ENCODE results near the gene ANKRD33B. TPM values are rescaled to one million over a fixed set of nuclear protein-coding genes. Genes with fewer than 3 reads are reported as not detected.

Gene ANKRD33B
- total and polyA plus RNA-seq, 7 donors = 1.4 to 32.7 (median 7.8) TPM

DNA sequence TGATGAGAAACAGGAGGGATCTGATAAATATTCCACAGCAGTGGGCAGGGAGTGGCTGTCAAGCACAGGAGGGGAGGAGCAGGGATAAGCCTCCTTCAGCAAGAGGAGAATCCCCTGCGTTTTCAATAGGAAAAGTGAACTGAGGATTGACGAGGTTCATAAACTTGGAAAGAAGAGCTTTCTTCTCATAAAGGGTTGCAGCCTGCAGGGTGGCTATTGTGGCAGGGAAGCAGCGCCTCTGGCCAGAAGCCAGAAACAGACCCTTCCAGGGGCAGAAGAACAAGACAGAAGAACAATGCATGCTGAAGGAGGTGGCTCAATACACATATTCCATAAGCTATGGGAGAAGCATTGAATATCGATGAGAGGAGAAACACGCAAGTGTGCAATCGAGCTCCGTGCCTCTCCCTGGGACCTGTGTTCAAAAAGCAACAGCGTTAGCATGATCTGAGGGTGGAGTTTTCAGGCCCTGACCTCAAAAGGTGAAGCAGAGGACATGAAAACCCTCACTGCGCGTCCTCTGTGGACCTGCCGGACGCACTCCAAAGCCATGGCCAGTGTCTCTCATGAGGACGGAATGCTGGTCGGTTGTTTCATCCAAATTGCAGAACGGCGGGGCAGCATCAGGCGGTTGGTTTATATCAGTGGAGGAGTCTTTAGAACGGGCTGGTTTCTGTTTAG is 67.6 kb downstream of the ANKRD33B start:
- H3K4me1 ChIP-seq = peaks cover 9% of the 10 kb centered on the region
- H3K27me3 ChIP-seq (ENCODE audit: insufficient read depth in 3 of 3, low read length in 2 of 3) = no peaks in the 10 kb centered on the region
- no peaks in the 10 kb centered on the region for H3K9me3 ChIP-seq
- no peaks in the 10 kb centered on the region for H3K36me3 ChIP-seq (ENCODE audit: insufficient read depth in 1 of 2, low read depth in 1 of 2)
- H3K4me3 ChIP-seq = no peak overlapping the region
- intact Hi-C loops (cut with DNase I) = no loop called here
- ATAC-seq (no peak), DNase-seq (no peak)
- 87 to 89% (median 88%) methylated on average over 18 of the region's 18 CpGs for WGBS, 3 donors
- H3K27ac ChIP-seq = no peak overlapping the region
- TF ChIP-seq, protein P1, sequence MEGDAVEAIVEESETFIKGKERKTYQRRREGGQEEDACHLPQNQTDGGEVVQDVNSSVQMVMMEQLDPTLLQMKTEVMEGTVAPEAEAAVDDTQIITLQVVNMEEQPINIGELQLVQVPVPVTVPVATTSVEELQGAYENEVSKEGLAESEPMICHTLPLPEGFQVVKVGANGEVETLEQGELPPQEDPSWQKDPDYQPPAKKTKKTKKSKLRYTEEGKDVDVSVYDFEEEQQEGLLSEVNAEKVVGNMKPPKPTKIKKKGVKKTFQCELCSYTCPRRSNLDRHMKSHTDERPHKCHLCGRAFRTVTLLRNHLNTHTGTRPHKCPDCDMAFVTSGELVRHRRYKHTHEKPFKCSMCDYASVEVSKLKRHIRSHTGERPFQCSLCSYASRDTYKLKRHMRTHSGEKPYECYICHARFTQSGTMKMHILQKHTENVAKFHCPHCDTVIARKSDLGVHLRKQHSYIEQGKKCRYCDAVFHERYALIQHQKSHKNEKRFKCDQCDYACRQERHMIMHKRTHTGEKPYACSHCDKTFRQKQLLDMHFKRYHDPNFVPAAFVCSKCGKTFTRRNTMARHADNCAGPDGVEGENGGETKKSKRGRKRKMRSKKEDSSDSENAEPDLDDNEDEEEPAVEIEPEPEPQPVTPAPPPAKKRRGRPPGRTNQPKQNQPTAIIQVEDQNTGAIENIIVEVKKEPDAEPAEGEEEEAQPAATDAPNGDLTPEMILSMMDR (IDR thresholded peaks at IDR 0.05) = no peak

DNA sequence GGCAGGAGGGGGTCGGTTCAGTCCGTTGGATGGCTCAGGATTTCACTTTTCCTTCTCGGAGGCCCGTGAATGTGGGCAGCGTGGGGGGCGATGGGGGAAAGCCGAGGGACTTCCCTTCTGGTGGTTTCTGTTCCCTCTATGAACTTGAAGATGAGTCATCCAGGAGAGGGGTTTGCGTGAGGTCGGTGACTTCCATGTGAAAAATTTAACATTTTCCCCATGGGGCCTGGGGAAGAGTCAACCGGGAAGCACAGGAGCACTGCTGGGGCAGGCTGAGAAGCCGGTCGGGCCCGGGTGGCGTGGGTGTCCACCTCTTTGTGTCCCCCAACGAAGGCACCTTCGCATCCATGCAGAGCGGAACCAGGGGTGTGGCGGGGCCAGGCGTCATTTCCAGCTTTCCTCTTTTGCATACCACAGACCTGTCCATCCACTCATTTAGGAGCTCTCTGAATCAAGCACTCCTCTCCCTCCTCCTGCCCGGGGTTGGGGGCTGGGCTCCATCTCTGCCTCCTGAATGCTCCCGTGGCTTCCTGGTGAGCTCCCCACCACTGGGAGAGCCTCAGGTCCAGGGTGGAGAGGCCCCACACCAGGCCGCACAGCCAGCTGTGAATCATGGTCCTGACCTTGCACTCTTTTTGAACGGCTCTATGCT is 68.4 kb downstream of the ANKRD33B start:
- no peak overlapping the region for H3K4me3 ChIP-seq
- H3K27me3 ChIP-seq (ENCODE audit: insufficient read depth in 3 of 3, low read length in 2 of 3) = no peaks in the 10 kb centered on the region
- no peak overlapping the region for H3K27ac ChIP-seq

DNA sequence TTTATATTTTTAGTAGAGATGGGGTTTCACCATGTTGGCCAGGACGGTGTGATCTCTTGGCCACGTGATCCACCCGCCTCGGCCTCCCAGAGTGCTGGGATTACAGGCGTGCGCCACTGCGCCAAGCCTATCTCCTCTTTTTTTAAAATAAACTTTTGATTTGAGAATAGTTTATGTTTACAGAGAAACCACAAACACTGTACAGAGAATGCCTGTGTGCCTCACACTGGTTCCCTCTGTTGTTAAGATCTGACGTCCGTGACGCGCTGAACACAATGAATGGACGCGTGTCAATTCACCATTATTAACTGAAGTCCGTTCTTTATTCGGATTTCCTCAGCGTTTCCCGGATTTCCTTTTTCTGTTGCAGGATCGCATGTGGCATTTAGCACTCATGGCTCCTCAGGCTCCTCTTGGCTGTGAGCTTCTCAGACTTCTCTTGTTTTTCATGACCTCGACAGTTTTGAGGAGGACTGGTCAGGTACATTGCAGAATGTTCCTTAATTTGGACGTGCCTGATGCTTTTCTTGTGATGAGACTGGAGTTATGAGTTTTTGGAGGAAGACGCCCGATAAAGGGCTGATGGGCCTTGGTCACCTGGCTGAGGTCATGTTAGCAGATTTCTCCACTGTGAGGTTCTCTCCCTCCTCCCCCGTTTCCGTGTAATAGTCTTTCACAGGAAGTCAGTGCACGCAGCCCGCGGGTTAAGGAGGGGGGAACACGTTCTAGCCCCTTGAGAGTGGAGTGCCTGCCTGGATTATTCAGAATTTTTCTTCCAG is 69.6 kb downstream of the ANKRD33B start:
- WGBS, 3 donors = 73 to 76% (median 74%) methylated on average over 28 of the region's 28 CpGs
- Histone ChIP-seq H3K9me3 (no peaks in the 10 kb centered on the region), H3K4me1 (no peaks in the 10 kb centered on the region), H3K27ac (no peak overlapping the region), H3K4me3 (no peak overlapping the region), H3K27me3 (ENCODE audit: insufficient read depth in 3 of 3, low read length in 2 of 3) (no peaks in the 10 kb centered on the region), H3K36me3 (ENCODE audit: insufficient read depth in 1 of 2, low read depth in 1 of 2) (no peaks in the 10 kb centered on the region)
- DNase-seq = no peak
- intact Hi-C loops (cut with DNase I) = no loop called here
- TF ChIP-seq, protein P1 (IDR thresholded peaks at IDR 0.05) = no peak
- ATAC-seq = no peak

More for the DNA sequence above, 68.4 kb downstream of the ANKRD33B start:
- 71 to 80% (median 76%) methylated on average over 20 to 23 of the region's 23 CpGs for WGBS, 3 donors
- Histone ChIP-seq H3K9me3 (no peaks in the 10 kb centered on the region), H3K36me3 (ENCODE audit: insufficient read depth in 1 of 2, low read depth in 1 of 2) (no peaks in the 10 kb centered on the region), H3K4me1 (peaks cover 6% of the 10 kb centered on the region)
- peak in 1 of 2 donors; percentile 44 for DNase-seq
- intact Hi-C loops (cut with DNase I) = no loop called here
- ATAC-seq = no peak
- TF ChIP-seq, protein P1 (IDR thresholded peaks at IDR 0.05) = no peak

DNA sequence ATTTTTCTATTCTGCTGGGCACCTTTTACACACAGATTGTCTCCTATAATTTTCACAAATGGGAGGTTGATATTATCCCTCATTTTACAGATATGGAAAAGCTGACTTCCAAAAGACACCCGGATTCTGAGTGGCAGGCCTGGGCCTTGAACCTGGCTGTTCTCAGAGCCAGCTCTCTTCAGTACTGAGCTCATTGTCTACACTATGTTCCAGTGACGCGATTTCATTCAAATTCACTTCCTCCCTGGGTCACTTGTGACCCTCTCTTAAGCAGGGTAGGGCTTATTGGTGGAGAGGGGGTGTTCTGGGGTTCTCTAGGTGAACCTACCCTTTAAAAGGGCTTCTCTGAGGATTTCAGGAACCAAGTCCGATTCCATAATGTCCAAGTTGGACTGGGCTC is 70.2 kb downstream of the ANKRD33B start:
- no peaks in the 10 kb centered on the region for H3K36me3 ChIP-seq (ENCODE audit: insufficient read depth in 1 of 2, low read depth in 1 of 2)
- WGBS, 3 donors = 69 to 86% (median 80%) methylated on average over 4 of the region's 4 CpGs
- no peak overlapping the region for H3K4me3 ChIP-seq
- no peaks in the 10 kb centered on the region for H3K9me3 ChIP-seq
- no peaks in the 10 kb centered on the region for H3K27me3 ChIP-seq (ENCODE audit: insufficient read depth in 3 of 3, low read length in 2 of 3)
- intact Hi-C loops (cut with DNase I) = no loop called here
- H3K4me1 ChIP-seq = no peaks in the 10 kb centered on the region
- TF ChIP-seq, protein P1 (IDR thresholded peaks at IDR 0.05) = no peak
- no peak for ATAC-seq
- H3K27ac ChIP-seq = no peak overlapping the region
- no peak for DNase-seq

Data from psoas muscle (tissue), 8 donors.